Measurements from ENCODE around the gene CADPS2.

Gene CADPS2

GRCh38 chr7:122438492-122438891 lies 447.8 kb downstream of the CADPS2 start:
- DNase-seq (ENCODE audit: insufficient read length, low spot score) = no peak
- TF ChIP-seq SPI1 (IDR thresholded peaks at IDR 0.05; ENCODE audit: low read depth, low read length) = no peak
- no peak for TF ChIP-seq POU2F2 (IDR thresholded peaks at IDR 0.05; ENCODE audit: low read depth, low read length)
- FAIRE-seq = no peak

GRCh38 chr7:122438006-122438405 lies 448.3 kb downstream of the CADPS2 start:
- DNase-seq (ENCODE audit: insufficient read length, low spot score) = no peak
- no peak for FAIRE-seq
- TF ChIP-seq POU2F2 (IDR thresholded peaks at IDR 0.05; ENCODE audit: low read depth, low read length) = no peak
- no peak for TF ChIP-seq TAF1 (IDR thresholded peaks at IDR 0.05; ENCODE audit: low read depth, low read length)
- TF ChIP-seq SPI1 (IDR thresholded peaks at IDR 0.05; ENCODE audit: low read depth, low read length) = no peak
- TF ChIP-seq PAX5 (IDR thresholded peaks at IDR 0.05; ENCODE audit: insufficient read depth, low read length, severe bottlenecking) = no peak
- TF ChIP-seq POLR2AphosphoS5 (IDR thresholded peaks at IDR 0.05; ENCODE audit: low read depth, low read length) = no peak
- no peak for TF ChIP-seq POLR2A (IDR thresholded peaks at IDR 0.05; ENCODE audit: low read depth, low read length)

- TF ChIP-seq PAX5 (IDR thresholded peaks at IDR 0.05; ENCODE audit: insufficient read depth, low read length, severe bottlenecking) = no peak
- TF ChIP-seq TAF1 (IDR thresholded peaks at IDR 0.05; ENCODE audit: low read depth, low read length) = no peak
- TF ChIP-seq SPI1 (IDR thresholded peaks at IDR 0.05; ENCODE audit: low read depth, low read length) = no peak
- TF ChIP-seq POLR2AphosphoS5 (IDR thresholded peaks at IDR 0.05; ENCODE audit: low read depth, low read length) = no peak
- TF ChIP-seq POLR2A (IDR thresholded peaks at IDR 0.05; ENCODE audit: low read depth, low read length) = no peak
- TF ChIP-seq POU2F2 (IDR thresholded peaks at IDR 0.05; ENCODE audit: low read depth, low read length) = no peak
- FAIRE-seq = no peak
Measured at GRCh38 chr7:122433765-122434164, 452.5 kb downstream of the CADPS2 start.

GRCh38 chr7:122430710-122431109 lies 455.6 kb downstream of the CADPS2 start:
- TF ChIP-seq TAF1 (IDR thresholded peaks at IDR 0.05; ENCODE audit: low read depth, low read length) = no peak
- DNase-seq (ENCODE audit: insufficient read length, low spot score) (no peak), FAIRE-seq (no peak)

More at GRCh38 chr7:122433765-122434164, 452.5 kb downstream of the CADPS2 start:
- DNase-seq (ENCODE audit: insufficient read length, low spot score) = no peak

- FAIRE-seq (no peak), DNase-seq (ENCODE audit: insufficient read length, low spot score) (no peak)
- TF ChIP-seq TAF1 (IDR thresholded peaks at IDR 0.05; ENCODE audit: low read depth, low read length) (no peak), PAX5 (IDR thresholded peaks at IDR 0.05; ENCODE audit: insufficient read depth, low read length, severe bottlenecking) (no peak), POU2F2 (IDR thresholded peaks at IDR 0.05; ENCODE audit: low read depth, low read length) (no peak), SPI1 (IDR thresholded peaks at IDR 0.05; ENCODE audit: low read depth, low read length) (no peak), POLR2AphosphoS5 (IDR thresholded peaks at IDR 0.05; ENCODE audit: low read depth, low read length) (no peak), POLR2A (IDR thresholded peaks at IDR 0.05; ENCODE audit: low read depth, low read length) (no peak)
Measured at GRCh38 chr7:122429926-122430325, 456.3 kb downstream of the CADPS2 start.

GRCh38 chr7:122425731-122426130 lies 460.5 kb downstream of the CADPS2 start:
- TF ChIP-seq POLR2AphosphoS5 (IDR thresholded peaks at IDR 0.05; ENCODE audit: low read depth, low read length) (no peak), PAX5 (IDR thresholded peaks at IDR 0.05; ENCODE audit: insufficient read depth, low read length, severe bottlenecking) (no peak), TAF1 (IDR thresholded peaks at IDR 0.05; ENCODE audit: low read depth, low read length) (no peak), POLR2A (IDR thresholded peaks at IDR 0.05; ENCODE audit: low read depth, low read length) (no peak), SPI1 (IDR thresholded peaks at IDR 0.05; ENCODE audit: low read depth, low read length) (no peak), POU2F2 (IDR thresholded peaks at IDR 0.05; ENCODE audit: low read depth, low read length) (no peak)
- DNase-seq (ENCODE audit: insufficient read length, low spot score) = no peak
- FAIRE-seq = no peak

- TF ChIP-seq POLR2A (IDR thresholded peaks at IDR 0.05; ENCODE audit: low read depth, low read length) = no peak
- TF ChIP-seq POU2F2 (IDR thresholded peaks at IDR 0.05; ENCODE audit: low read depth, low read length) = no peak
- TF ChIP-seq SPI1 (IDR thresholded peaks at IDR 0.05; ENCODE audit: low read depth, low read length) = no peak
- TF ChIP-seq PAX5 (IDR thresholded peaks at IDR 0.05; ENCODE audit: insufficient read depth, low read length, severe bottlenecking) = no peak
- TF ChIP-seq TAF1 (IDR thresholded peaks at IDR 0.05; ENCODE audit: low read depth, low read length) = no peak
- no peak for TF ChIP-seq POLR2AphosphoS5 (IDR thresholded peaks at IDR 0.05; ENCODE audit: low read depth, low read length)
- FAIRE-seq = no peak
- DNase-seq (ENCODE audit: insufficient read length, low spot score) = no peak
Measured at GRCh38 chr7:122423591-122423990, 462.7 kb downstream of the CADPS2 start.

- TF ChIP-seq POLR2AphosphoS5 (IDR thresholded peaks at IDR 0.05; ENCODE audit: low read depth, low read length) = no peak
- TF ChIP-seq PAX5 (IDR thresholded peaks at IDR 0.05; ENCODE audit: insufficient read depth, low read length, severe bottlenecking) = no peak
- TF ChIP-seq POU2F2 (IDR thresholded peaks at IDR 0.05; ENCODE audit: low read depth, low read length) = no peak
- TF ChIP-seq TAF1 (IDR thresholded peaks at IDR 0.05; ENCODE audit: low read depth, low read length) = no peak
- TF ChIP-seq POLR2A (IDR thresholded peaks at IDR 0.05; ENCODE audit: low read depth, low read length) = no peak
- no peak for TF ChIP-seq SPI1 (IDR thresholded peaks at IDR 0.05; ENCODE audit: low read depth, low read length)
- FAIRE-seq (no peak), DNase-seq (ENCODE audit: insufficient read length, low spot score) (no peak)
Measured at GRCh38 chr7:122416336-122416735, 469.9 kb downstream of the CADPS2 start.

- TF ChIP-seq SPI1 (IDR thresholded peaks at IDR 0.05; ENCODE audit: low read depth, low read length) = no peak
- TF ChIP-seq POU2F2 (IDR thresholded peaks at IDR 0.05; ENCODE audit: low read depth, low read length) = no peak
- TF ChIP-seq POLR2AphosphoS5 (IDR thresholded peaks at IDR 0.05; ENCODE audit: low read depth, low read length) = no peak
- FAIRE-seq (no peak), DNase-seq (ENCODE audit: insufficient read length, low spot score) (no peak)
Measured at GRCh38 chr7:122415510-122415909, 470.8 kb downstream of the CADPS2 start.

- DNase-seq (ENCODE audit: insufficient read length, low spot score) = no peak
- no peak for FAIRE-seq
- no peak for TF ChIP-seq PAX5 (IDR thresholded peaks at IDR 0.05; ENCODE audit: insufficient read depth, low read length, severe bottlenecking)
- no peak for TF ChIP-seq POLR2A (IDR thresholded peaks at IDR 0.05; ENCODE audit: low read depth, low read length)
- no peak for TF ChIP-seq POLR2AphosphoS5 (IDR thresholded peaks at IDR 0.05; ENCODE audit: low read depth, low read length)
- no peak for TF ChIP-seq TAF1 (IDR thresholded peaks at IDR 0.05; ENCODE audit: low read depth, low read length)
- TF ChIP-seq POU2F2 (IDR thresholded peaks at IDR 0.05; ENCODE audit: low read depth, low read length) = no peak
- no peak for TF ChIP-seq SPI1 (IDR thresholded peaks at IDR 0.05; ENCODE audit: low read depth, low read length)
Measured at GRCh38 chr7:122413339-122413738, 472.9 kb downstream of the CADPS2 start.
